Motor neuron (in vitro differentiated cells): ENCODE data around the gene NLRC5. TPM values are rescaled to one million over a fixed set of nuclear protein-coding genes. Genes with fewer than 3 reads are reported as not detected.

Source experiments
- ATAC-seq, 8 experiments: fragments of 200-7000 bp; cut with Tn5 transposase; replicated peaks in 6 of 8; 2 replicates each; pipeline ENCODE4 v1.8.0; 2021; ENCODE audit warnings: mild to moderate bottlenecking in 8 of 8, moderate library complexity in 8 of 8
- H3K27ac ChIP-seq, 2 donors: fragments of 250-450 bp; sonication (Bioruptor Pico); 2 replicates each; pipeline ENCODE4 v1.9.0; 2021; ENCODE audit warnings: antibody characterized with exemption in 2 of 2, mild to moderate bottlenecking in 2 of 2, moderate library complexity in 1 of 2
- H3K4me1 ChIP-seq, 2 donors: fragments of 250-450 bp; sonication (Bioruptor Pico); replicated peaks in 1 of 2; 2 replicates each; pipeline ENCODE4 v1.6.1; 2021; ENCODE audit warnings: antibody characterized with exemption in 2 of 2, mild to moderate bottlenecking in 2 of 2, moderate library complexity in 1 of 2
- H3K4me3 ChIP-seq, 5 donors: fragments of 250-450 bp; sonication (Bioruptor Pico); 2 replicates each; pipeline ENCODE4 v1.9.0; 2021; ENCODE audit warnings: antibody characterized with exemption in 5 of 5, mild to moderate bottlenecking in 5 of 5, moderate library complexity in 4 of 5
- WGBS, 10 experiments: fragments of 450-650 bp; shearing (Covaris generic); methylation state at CpG; one replicate each; pipeline ENCODE4 v1.0.0; 2022; 5-methylcytosine and 5-hydroxymethylcytosine counted together
- in situ Hi-C, 9 experiments: fragments of 400-800 bp; cut with MboI; loops; one replicate each; pipeline ENCODE4 v1.15.0; 2021; ENCODE audit warnings: low sequenced_read_pairs in 9 of 9, low pct_unique_long_range_greater_than_20kb in 2 of 9; ENCODE audit not compliant: unreplicated experiment in 9 of 9
- total RNA-seq, 8 experiments: library from RNA; unstranded; fragments of 300-600 nt; gene quantifications; 2 replicates each; pipeline versions ENCODE4 v1.2.3 to v1.2.4, GENCODE V29; 2022

NLRC5 gene
- total RNA-seq, 8 experiments from 2014 or later: 0.16 to 38.8 (median 3.4) TPM

DNA sequence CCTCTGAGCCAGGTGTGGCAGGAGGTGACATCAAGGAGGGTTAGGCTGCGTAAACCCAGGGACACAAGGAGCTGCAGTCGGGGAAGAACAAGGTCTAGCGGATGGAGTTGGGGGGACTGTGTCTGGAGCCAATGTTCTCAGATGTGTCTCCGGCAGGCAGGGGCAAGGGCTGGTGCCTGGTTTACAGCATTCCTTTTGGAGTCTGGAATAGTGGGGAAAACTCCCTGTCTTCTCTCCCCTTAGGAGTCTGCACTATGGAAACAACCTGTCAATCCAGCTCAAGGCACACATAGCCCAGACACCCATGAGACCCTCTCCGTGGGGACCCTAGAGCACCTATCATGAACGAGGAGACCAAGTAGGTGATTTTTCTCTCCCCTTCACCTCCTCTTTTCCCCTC lies 27.5 kb downstream of the NLRC5 start:
- H3K27ac ChIP-seq: no peak overlapping the region
- no peak overlapping the region for H3K4me3 ChIP-seq
- in situ Hi-C loops: no loop called here
- H3K4me1 ChIP-seq: no peaks in the 10 kb centered on the region
- no peak for ATAC-seq
- WGBS, 10 experiments: 50 to 100% (median 80%) methylated on average over 1 to 6 of the region's 6 CpGs; no CpG with 5 or more reads in 1 of the 10 experiments

GRCh38 chr16:57017251-57017650 lies 27.9 kb downstream of the NLRC5 start:
- 29 to 55% (median 50%) methylated on average over 1 of the region's 1 CpG; no CpG with 5 or more reads in 7 of the 10 experiments for WGBS, 10 experiments

DNA sequence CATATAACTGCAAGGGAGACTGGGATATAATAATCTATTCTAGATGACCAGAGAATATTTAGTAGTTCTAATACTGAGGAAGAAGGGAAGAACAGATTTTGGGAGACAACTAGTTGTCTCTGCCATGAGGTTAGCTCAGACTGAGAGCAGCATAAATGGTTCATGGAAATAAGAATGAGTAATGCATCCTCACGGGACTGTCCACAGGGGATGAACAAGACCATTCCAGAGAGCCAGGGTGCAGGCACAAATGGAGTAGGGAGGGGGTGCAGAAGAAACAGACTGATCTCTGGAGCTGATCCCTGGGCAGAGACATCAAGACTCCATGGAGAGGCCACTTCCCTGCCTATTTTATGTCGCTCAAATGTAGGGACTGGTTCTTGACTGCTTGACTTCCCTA lies 30.4 kb downstream of the NLRC5 start:
- Histone ChIP-seq H3K4me1 (no peaks in the 10 kb centered on the region), H3K27ac (no peak overlapping the region), H3K4me3 (no peak overlapping the region)
- no peak for ATAC-seq
- WGBS, 10 experiments: 49 to 86% (median 69%) methylated on average over 1 to 2 of the region's 2 CpGs; no CpG with 5 or more reads in 5 of the 10 experiments
- in situ Hi-C loops: no loop called here

More at GRCh38 chr16:57017251-57017650, 27.9 kb downstream of the NLRC5 start:
- no peak for ATAC-seq
- Histone ChIP-seq H3K27ac (no peak overlapping the region), H3K4me1 (no peaks in the 10 kb centered on the region), H3K4me3 (no peak overlapping the region)
- in situ Hi-C loops: no loop called here

DNA sequence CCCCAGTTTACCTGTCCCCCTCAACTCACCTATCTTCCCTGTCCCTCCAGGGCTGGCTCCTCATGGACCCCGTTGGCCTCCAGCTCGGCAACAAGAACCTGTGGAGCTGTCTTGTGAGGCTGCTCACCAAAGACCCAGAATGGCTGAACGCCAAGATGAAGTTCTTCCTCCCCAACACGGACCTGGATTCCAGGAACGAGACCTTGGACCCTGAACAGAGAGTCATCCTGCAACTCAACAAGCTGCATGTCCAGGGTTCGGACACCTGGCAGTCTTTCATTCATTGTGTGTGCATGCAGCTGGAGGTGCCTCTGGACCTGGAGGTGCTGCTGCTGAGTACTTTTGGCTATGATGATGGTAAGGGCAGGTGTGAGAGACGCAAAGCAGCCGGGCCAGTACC lies 31.3 kb downstream of the NLRC5 start:
- H3K4me3 ChIP-seq: no peak overlapping the region
- H3K4me1 ChIP-seq: no peaks in the 10 kb centered on the region
- in situ Hi-C loops: no loop called here
- 80 to 100% methylated on average over 2 of the region's 8 CpGs; no CpG with 5 or more reads in 8 of the 10 experiments for WGBS, 10 experiments
- no peak overlapping the region for H3K27ac ChIP-seq
- no peak for ATAC-seq

DNA sequence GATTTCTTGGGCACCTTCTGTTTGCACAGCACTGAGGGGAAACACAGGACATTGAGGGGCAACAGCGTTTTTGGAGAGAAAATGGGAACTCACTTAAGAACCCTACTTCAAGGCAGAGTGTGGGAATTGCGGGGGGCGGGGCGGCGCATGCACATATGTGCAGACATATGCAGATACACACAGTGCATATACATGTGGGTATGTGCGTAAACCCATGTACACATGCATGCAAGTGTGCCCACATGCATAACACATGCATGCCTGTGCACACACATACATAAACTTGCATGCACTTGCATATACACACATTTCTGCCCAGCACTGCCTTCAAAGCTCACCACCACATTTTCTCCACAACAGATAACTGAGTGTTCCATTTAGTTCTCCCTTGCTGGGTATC lies 32.4 kb downstream of the NLRC5 start:
- H3K4me1 ChIP-seq: no peaks in the 10 kb centered on the region
- no peak overlapping the region for H3K4me3 ChIP-seq
- no peak overlapping the region for H3K27ac ChIP-seq
- in situ Hi-C loops: no loop called here
- peak in 2 of 8 experiments; percentile 56 to 59 for ATAC-seq
- 70 to 86% (median 80%) methylated on average over 1 to 6 of the region's 6 CpGs; no CpG with 5 or more reads in 6 of the 10 experiments for WGBS, 10 experiments

GRCh38 chr16:57022445-57022844 lies 33.1 kb downstream of the NLRC5 start:
- in situ Hi-C loops: no loop called here

GRCh38 chr16:57023541-57024249 lies 34.3 kb downstream of the NLRC5 start:
- Histone ChIP-seq H3K27ac (no peak overlapping the region), H3K4me3 (no peak overlapping the region), H3K4me1 (no peaks in the 10 kb centered on the region)
- no peak for ATAC-seq
- WGBS, 10 experiments: 60 to 80% methylated on average over 1 of the region's 8 CpGs; no CpG with 5 or more reads in 8 of the 10 experiments
- in situ Hi-C loops: no loop called here

More at GRCh38 chr16:57022445-57022844, 33.1 kb downstream of the NLRC5 start:
- no peaks in the 10 kb centered on the region for H3K4me1 ChIP-seq
- no peak overlapping the region for H3K27ac ChIP-seq
- H3K4me3 ChIP-seq: no peak overlapping the region
- WGBS, 10 experiments: 39 to 100% (median 81%) methylated on average over 1 to 4 of the region's 7 CpGs; no CpG with 5 or more reads in 5 of the 10 experiments
- ATAC-seq: no peak

DNA sequence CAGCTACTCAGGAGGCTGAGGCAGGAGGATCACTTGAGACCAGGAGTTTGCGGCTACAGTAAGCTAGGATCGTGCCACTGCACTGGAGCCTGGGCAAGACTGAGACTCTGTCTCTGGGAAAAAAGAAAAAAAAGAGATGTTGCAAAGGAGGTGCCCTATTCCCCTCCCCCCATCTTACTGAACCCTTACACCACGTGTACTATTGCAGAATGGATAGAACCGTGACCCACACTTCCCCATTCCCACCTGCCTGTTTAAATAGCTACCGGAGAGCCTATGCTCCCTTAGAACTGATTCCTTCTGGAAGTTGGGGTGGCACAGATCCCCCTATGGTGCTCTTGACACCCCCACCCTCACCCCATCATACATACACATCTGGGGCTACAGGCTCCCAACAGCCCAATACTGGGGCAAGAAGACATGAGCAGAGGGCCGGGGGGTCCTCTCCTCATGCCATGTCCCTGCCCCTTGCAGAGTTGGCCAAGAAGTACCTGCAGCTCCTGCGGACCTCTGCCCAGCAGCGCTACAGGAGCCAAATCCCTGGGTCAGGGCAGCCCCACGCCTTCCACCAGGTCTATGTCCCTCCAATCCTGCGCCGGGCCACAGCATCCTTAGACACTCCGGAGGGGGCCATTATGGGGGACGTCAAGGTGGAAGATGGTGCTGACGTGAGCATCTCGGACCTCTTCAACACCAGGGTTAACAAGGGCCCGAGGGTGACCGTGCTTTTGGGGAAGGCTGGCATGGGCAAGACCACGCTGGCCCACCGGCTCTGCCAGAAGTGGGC lies 35.7 kb downstream of the NLRC5 start:
- WGBS, 10 experiments: 76 to 100% (median 96%) methylated on average over 1 to 5 of the region's 19 CpGs; no CpG with 5 or more reads in 4 of the 10 experiments
- in situ Hi-C loops: no loop called here
- Histone ChIP-seq H3K4me1 (no peaks in the 10 kb centered on the region), H3K4me3 (no peak overlapping the region), H3K27ac (no peak overlapping the region)
- no peak for ATAC-seq

DNA sequence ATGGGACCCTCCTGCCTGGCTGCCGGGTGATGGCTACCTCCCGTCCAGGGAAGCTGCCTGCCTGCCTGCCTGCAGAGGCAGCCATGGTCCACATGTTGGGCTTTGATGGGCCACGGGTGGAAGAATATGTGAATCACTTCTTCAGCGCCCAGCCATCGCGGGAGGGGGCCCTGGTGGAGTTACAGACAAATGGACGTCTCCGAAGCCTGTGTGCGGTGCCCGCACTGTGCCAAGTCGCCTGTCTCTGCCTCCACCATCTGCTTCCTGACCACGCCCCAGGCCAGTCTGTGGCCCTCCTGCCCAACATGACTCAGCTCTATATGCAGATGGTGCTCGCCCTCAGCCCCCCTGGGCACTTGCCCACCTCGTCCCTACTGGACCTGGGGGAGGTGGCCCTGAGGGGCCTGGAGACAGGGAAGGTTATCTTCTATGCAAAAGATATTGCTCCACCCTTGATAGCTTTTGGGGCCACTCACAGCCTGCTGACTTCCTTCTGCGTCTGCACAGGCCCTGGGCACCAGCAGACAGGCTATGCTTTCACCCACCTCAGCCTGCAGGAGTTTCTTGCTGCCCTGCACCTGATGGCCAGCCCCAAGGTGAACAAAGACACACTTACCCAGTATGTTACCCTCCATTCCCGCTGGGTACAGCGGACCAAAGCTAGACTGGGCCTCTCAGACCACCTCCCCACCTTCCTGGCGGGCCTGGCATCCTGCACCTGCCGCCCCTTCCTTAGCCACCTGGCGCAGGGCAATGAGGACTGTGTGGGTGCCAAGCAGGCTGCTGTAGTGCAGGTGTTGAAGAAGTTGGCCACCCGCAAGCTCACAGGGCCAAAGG lies 36.8 kb downstream of the NLRC5 start:
- in situ Hi-C loops: no loop called here
- Histone ChIP-seq H3K4me1 (no peaks in the 10 kb centered on the region), H3K27ac (no peak overlapping the region), H3K4me3 (no peak overlapping the region)
- 40 to 100% (median 84%) methylated on average over 1 to 9 of the region's 21 CpGs; no CpG with 5 or more reads in 4 of the 10 experiments for WGBS, 10 experiments
- ATAC-seq: peak in 1 of 8 experiments; percentile 11

GRCh38 chr16:57026778-57027062 lies 37.4 kb downstream of the NLRC5 start:
- Histone ChIP-seq H3K27ac (no peak overlapping the region), H3K4me3 (no peak overlapping the region), H3K4me1 (no peaks in the 10 kb centered on the region)
- in situ Hi-C loops: no loop called here
- 17% methylated on average over 1 of the region's 3 CpGs; no CpG with 5 or more reads in 8 of the 10 experiments for WGBS, 10 experiments
- no peak for ATAC-seq

GRCh38 chr16:57027067-57027466 lies 37.7 kb downstream of the NLRC5 start:
- no peak overlapping the region for H3K4me3 ChIP-seq
- 72 to 83% methylated on average over 1 to 2 of the region's 2 CpGs; no CpG with 5 or more reads in 8 of the 10 experiments for WGBS, 10 experiments
- no peak for ATAC-seq
- H3K4me1 ChIP-seq: no peaks in the 10 kb centered on the region
- no peak overlapping the region for H3K27ac ChIP-seq
- in situ Hi-C loops: no loop called here

DNA sequence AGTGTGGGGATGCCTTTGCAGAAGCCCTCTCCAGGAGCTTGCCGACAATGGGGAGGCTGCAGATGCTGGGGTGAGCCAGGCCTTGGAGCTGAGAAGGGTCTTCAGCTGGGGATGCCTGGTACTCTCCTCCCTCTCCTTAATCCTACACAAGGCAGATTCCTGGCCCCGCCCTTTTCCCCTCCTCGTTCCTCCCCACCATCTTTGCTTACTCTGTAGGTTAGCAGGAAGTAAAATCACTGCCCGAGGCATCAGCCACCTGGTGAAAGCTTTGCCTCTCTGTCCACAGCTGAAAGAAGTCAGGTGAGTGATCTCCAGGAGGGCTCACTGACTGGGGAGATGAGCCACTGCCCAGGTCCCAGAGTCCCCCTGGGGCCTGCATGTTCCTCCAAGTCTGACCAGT lies 38.7 kb downstream of the NLRC5 start:
- peak in 1 of 8 experiments; percentile 19 for ATAC-seq
- in situ Hi-C loops: no loop called here
- Histone ChIP-seq H3K27ac (no peak overlapping the region), H3K4me1 (no peaks in the 10 kb centered on the region), H3K4me3 (no peak overlapping the region)
- 23 to 100% (median 100%) methylated on average over 1 to 2 of the region's 4 CpGs; no CpG with 5 or more reads in 5 of the 10 experiments for WGBS, 10 experiments
